Subcutaneous adipose tissue (tissue), 4 donors: ENCODE results near the gene KASH5. TPM values are rescaled to one million over a fixed set of nuclear protein-coding genes. Genes with fewer than 3 reads are reported as not detected.

Experiments
- total RNA-seq, 4 donors: library from RNA; depleted of rRNA; stranded (reverse); fragments of >200 nt; gene quantifications; one replicate each; pipeline ENCODE4 v1.1.0, GENCODE V29; 2016
- TF ChIP-seq, protein P1 (sequence below): fragments of 450-650 bp; IDR thresholded peaks from one replicate; pipeline ENCODE4 v1.5.1; 2016; ENCODE audit warnings: low read depth, mild to moderate bottlenecking, control low read depth, antibody characterized with exemption, moderate library complexity

The KASH5 gene
- total RNA-seq, 4 donors from 2014 or later: not detected

DNA sequence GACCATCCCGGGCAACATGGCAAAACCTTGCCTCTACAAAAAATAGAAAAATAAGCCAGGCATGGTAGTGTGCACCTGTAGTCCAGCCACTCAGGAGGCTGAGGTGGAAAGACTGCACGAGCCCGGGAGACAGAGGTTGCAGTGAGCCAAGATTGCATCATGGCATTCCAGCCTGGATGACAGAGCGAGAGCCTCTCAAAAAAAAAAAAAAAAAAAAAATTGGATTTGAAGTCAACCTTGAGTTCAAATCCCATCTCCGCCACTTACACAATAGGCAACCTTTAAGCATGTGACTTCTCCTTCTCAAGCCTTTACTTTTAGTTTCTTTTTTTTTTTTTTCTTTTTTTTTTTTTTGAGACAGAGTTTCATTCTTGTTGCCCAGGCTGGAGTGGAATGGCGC, 12.0 kb downstream of the KASH5 start:
- TF ChIP-seq, protein P1, sequence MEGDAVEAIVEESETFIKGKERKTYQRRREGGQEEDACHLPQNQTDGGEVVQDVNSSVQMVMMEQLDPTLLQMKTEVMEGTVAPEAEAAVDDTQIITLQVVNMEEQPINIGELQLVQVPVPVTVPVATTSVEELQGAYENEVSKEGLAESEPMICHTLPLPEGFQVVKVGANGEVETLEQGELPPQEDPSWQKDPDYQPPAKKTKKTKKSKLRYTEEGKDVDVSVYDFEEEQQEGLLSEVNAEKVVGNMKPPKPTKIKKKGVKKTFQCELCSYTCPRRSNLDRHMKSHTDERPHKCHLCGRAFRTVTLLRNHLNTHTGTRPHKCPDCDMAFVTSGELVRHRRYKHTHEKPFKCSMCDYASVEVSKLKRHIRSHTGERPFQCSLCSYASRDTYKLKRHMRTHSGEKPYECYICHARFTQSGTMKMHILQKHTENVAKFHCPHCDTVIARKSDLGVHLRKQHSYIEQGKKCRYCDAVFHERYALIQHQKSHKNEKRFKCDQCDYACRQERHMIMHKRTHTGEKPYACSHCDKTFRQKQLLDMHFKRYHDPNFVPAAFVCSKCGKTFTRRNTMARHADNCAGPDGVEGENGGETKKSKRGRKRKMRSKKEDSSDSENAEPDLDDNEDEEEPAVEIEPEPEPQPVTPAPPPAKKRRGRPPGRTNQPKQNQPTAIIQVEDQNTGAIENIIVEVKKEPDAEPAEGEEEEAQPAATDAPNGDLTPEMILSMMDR: no peak

DNA sequence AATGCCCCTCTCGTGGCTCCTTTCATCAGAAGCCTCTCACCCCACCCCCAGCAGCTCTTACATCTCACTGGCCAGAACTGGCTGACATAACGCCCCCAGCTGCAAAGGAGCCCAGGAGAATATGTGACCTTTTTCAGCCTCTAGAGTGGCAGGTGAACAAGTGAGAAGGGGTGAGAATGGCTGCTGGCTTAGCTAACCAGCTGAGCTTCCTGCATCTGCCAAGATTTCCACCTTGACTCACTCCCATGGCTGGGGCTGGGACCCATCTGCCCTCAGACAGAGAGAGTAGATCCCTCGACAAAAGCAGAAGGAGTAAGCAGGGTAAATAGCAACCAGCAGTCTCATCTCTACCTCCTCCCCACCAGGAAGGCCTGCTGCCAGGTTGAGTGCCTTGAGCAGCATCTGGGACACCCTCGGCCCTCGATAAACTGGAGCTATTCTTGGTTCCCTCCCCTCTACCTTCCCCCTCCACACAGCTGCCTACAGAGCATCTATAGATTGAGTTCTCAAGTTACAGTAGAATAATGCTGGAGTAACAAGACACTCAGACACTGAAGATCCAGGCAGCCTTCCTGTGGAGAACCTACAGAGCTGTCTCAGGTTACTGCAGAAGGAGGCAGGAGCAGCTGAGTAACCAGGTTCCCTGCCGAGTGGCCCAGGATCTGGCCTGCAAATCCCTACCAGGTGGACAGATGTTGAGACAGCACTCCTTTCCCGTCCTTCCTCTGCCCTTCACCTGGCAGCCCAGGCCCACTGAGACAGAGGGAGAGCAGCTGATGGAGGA, 15.5 kb downstream of the KASH5 start:
- TF ChIP-seq, protein P1: no peak

DNA sequence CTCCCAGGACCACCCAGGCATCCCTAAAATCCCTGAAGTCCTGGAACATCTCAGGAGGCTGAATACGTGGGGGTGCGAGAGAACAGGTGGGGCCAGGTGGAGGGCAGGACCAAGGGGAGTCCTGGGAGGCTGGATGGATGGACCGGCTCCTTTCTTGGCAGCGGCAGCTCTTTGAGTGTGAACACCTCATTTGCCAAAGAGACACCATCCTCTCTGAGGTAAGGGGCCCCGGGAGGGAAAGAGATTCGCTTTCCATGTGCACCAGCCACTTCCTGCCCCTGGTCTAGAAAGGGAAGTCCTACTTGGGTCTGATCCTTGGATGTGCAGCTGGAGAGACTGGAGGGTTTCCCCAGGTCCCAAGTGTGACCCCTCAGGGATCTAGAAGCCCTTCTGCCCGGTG, 19.0 kb downstream of the KASH5 start:
- TF ChIP-seq, protein P1: no peak

DNA sequence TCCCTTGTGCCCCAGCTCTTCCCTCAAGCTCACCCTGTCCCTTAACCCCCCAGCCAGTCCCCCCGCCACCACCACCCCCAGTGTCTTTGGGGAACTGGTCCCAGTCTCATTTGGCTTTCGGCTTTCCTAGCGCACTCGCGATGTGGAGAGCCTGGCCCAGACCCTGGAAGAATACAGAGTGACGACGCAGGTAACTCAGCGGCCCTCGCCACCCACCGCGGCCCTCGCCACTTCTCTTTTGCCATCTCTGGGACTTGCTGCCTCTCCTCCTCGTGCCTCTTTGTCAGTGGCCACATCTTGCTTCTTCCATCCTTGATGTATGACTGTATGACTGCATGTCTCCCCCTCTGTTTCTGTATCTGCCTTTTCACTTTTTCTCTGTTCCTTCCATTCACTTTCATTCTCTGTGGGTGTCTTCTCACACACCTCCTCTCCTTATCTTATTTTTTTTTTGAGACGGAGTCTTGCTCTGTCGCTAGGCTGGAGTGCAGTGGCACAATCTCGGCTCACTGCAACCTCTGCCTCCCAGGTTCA, 19.5 kb downstream of the KASH5 start:
- TF ChIP-seq, protein P1: no peak

DNA sequence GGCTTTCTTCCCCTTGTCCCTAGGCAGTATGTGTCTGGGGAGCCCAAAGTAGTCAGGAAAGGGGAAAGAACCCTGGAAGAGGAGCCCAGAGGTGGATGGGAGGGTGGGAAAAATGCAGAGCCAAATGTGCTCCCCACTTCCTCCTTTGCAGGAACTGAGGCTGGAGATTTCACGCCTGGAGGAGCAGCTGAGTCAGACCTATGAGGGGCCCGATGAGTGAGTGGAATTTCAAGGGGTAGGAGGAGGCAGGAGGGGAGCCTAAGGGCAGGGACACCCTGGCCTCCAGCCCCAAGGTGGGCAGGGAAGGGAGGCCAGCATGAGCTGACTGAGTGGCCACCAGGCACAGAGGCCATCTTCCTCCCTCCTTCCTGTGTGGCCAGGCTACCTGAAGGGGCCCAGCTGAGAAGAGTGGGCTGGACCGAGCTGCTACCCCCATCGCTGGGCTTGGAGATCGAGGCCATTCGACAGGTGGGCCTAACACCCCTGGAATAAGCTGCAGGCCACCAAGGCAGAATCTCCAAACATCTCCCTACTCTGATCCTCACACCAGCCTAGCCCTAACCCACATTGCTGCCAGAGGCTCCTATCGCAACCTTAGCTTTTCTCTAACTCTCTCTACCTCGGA, 20.9 kb downstream of the KASH5 start:
- TF ChIP-seq, protein P1: no peak

DNA sequence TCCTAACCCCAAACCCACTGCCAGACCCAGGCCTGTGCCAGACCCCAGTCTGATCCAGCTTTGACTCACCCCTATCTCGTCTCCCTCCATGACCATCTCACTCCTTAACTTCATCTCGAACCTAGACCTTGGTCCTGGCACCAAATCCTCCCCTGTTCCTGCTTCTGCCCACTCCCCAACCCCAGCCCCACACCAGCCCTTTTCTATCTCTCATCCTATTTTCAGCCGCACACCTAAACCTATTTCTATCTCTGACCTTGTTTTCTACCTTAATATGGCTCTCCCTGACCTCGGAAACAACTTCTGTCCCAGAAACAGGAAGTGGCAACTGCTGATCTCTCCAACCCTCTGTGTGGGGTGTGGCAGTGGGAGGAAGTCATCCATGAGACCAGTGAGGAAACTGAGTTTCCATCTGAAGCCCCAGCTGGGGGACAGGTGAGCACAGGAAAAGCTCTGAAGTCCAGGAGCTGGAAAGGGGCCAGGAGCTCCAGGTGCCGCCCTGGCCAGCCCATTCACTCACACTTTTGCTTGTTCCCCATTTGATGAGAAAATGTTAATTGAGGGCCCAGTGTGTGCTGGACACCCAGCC, 21.5 kb downstream of the KASH5 start:
- TF ChIP-seq, protein P1: no peak
